ENCODE data around the gene PIGR.

PIGR gene

GRCh38 chr1:206887701-206888100, 58.6 kb downstream of the PIGR start:
- no peaks in the 10 kb centered on the region for H3K36me3 ChIP-seq (ENCODE audit: insufficient read depth, low read length)
- H3K4me3 ChIP-seq (ENCODE audit: low read depth, low read length): no peak overlapping the region
- H3K27ac ChIP-seq (ENCODE audit: low read depth, low read length): no peak overlapping the region
- no peaks in the 10 kb centered on the region for H3K79me2 ChIP-seq (ENCODE audit: control insufficient read depth, insufficient read depth, low read length, unreplicated experiment)
- H2AFZ ChIP-seq (ENCODE audit: low read length, unreplicated experiment): no peak overlapping the region
- H3K4me1 ChIP-seq (ENCODE audit: control insufficient read depth, insufficient read depth, low read length, unreplicated experiment): peaks cover 43% of the 10 kb centered on the region
- no peaks in the 10 kb centered on the region for H3K27me3 ChIP-seq (ENCODE audit: insufficient read depth, low read length)

- Histone ChIP-seq H3K4me1 (ENCODE audit: control insufficient read depth, insufficient read depth, low read length, unreplicated experiment) (peaks cover 36% of the 10 kb centered on the region), H3K36me3 (ENCODE audit: insufficient read depth, low read length) (no peaks in the 10 kb centered on the region), H3K4me3 (ENCODE audit: low read depth, low read length) (no peak overlapping the region), H3K27ac (ENCODE audit: low read depth, low read length) (no peak overlapping the region), H3K79me2 (ENCODE audit: control insufficient read depth, insufficient read depth, low read length, unreplicated experiment) (no peaks in the 10 kb centered on the region), H2AFZ (ENCODE audit: low read length, unreplicated experiment) (no peak overlapping the region), H3K27me3 (ENCODE audit: insufficient read depth, low read length) (no peaks in the 10 kb centered on the region)
These were observed 59.4 kb downstream of the PIGR start for GRCh38 chr1:206886831-206887230.

- H3K4me1 ChIP-seq (ENCODE audit: control insufficient read depth, insufficient read depth, low read length, unreplicated experiment): peaks cover 23% of the 10 kb centered on the region
- no peaks in the 10 kb centered on the region for H3K79me2 ChIP-seq (ENCODE audit: control insufficient read depth, insufficient read depth, low read length, unreplicated experiment)
- no peaks in the 10 kb centered on the region for H3K36me3 ChIP-seq (ENCODE audit: insufficient read depth, low read length)
- H3K27ac ChIP-seq (ENCODE audit: low read depth, low read length): peak overlapping the region; percentile 30
- H3K27me3 ChIP-seq (ENCODE audit: insufficient read depth, low read length): no peaks in the 10 kb centered on the region
- no peak overlapping the region for H3K4me3 ChIP-seq (ENCODE audit: low read depth, low read length)
- H2AFZ ChIP-seq (ENCODE audit: low read length, unreplicated experiment): no peak overlapping the region
These were observed 60.8 kb downstream of the PIGR start for GRCh38 chr1:206885341-206886060.

- Histone ChIP-seq H2AFZ (ENCODE audit: low read length, unreplicated experiment) (no peak overlapping the region), H3K36me3 (ENCODE audit: insufficient read depth, low read length) (no peaks in the 10 kb centered on the region), H3K79me2 (ENCODE audit: control insufficient read depth, insufficient read depth, low read length, unreplicated experiment) (no peaks in the 10 kb centered on the region), H3K4me1 (ENCODE audit: control insufficient read depth, insufficient read depth, low read length, unreplicated experiment) (peaks cover 13% of the 10 kb centered on the region), H3K27ac (ENCODE audit: low read depth, low read length) (no peak overlapping the region), H3K4me3 (ENCODE audit: low read depth, low read length) (no peak overlapping the region), H3K27me3 (ENCODE audit: insufficient read depth, low read length) (no peaks in the 10 kb centered on the region)
These were observed 62.4 kb downstream of the PIGR start for GRCh38 chr1:206883876-206884275.

- H3K27me3 ChIP-seq (ENCODE audit: insufficient read depth, low read length): no peaks in the 10 kb centered on the region
- H2AFZ ChIP-seq (ENCODE audit: low read length, unreplicated experiment): no peak overlapping the region
- H3K36me3 ChIP-seq (ENCODE audit: insufficient read depth, low read length): no peaks in the 10 kb centered on the region
- H3K79me2 ChIP-seq (ENCODE audit: control insufficient read depth, insufficient read depth, low read length, unreplicated experiment): no peaks in the 10 kb centered on the region
- H3K4me1 ChIP-seq (ENCODE audit: control insufficient read depth, insufficient read depth, low read length, unreplicated experiment): peaks cover 12% of the 10 kb centered on the region
- H3K27ac ChIP-seq (ENCODE audit: low read depth, low read length): no peak overlapping the region
- no peak overlapping the region for H3K4me3 ChIP-seq (ENCODE audit: low read depth, low read length)
These were observed 63.1 kb downstream of the PIGR start for GRCh38 chr1:206883160-206883559.

GRCh38 chr1:206882555-206882954, 63.7 kb downstream of the PIGR start:
- Histone ChIP-seq H3K4me1 (ENCODE audit: control insufficient read depth, insufficient read depth, low read length, unreplicated experiment) (peaks cover 6% of the 10 kb centered on the region), H3K27ac (ENCODE audit: low read depth, low read length) (no peak overlapping the region), H3K4me3 (ENCODE audit: low read depth, low read length) (no peak overlapping the region), H3K27me3 (ENCODE audit: insufficient read depth, low read length) (no peaks in the 10 kb centered on the region), H2AFZ (ENCODE audit: low read length, unreplicated experiment) (no peak overlapping the region), H3K79me2 (ENCODE audit: control insufficient read depth, insufficient read depth, low read length, unreplicated experiment) (no peaks in the 10 kb centered on the region), H3K36me3 (ENCODE audit: insufficient read depth, low read length) (no peaks in the 10 kb centered on the region)

- Histone ChIP-seq H3K27ac (ENCODE audit: low read depth, low read length) (no peak overlapping the region), H3K27me3 (ENCODE audit: insufficient read depth, low read length) (peaks cover 8% of the 10 kb centered on the region; the same call in 1 of the 2 replicates), H3K36me3 (ENCODE audit: insufficient read depth, low read length) (no peaks in the 10 kb centered on the region; the same call in 1 of the 2 replicates), H2AFZ (ENCODE audit: low read length, unreplicated experiment) (no peak overlapping the region), H3K4me1 (ENCODE audit: control insufficient read depth, insufficient read depth, low read length, unreplicated experiment) (no peaks in the 10 kb centered on the region), H3K4me3 (ENCODE audit: low read depth, low read length) (no peak overlapping the region), H3K79me2 (ENCODE audit: control insufficient read depth, insufficient read depth, low read length, unreplicated experiment) (no peaks in the 10 kb centered on the region)
These were observed 66.0 kb downstream of the PIGR start for GRCh38 chr1:206880314-206880713.

Data from ACC112 (cell line).